GM23248 (cell line): ENCODE results near the gene PSMB5. TPM values are rescaled to one million over a fixed set of nuclear protein-coding genes. Genes with fewer than 3 reads are reported as not detected.

Experiments used
- DNase-seq: peaks from one replicate; pipeline ENCODE4 v3.0.0-alpha.2; 2015
- H2AFZ ChIP-seq: fragments of 200-600 bp; sonication (generic); 2 replicates; pipeline ENCODE4 v1.6.1; 2016; ENCODE audit warnings: antibody characterized with exemption
- H3F3A ChIP-seq: fragments of 200-600 bp; sonication (generic); 2 replicates; pipeline ENCODE4 v1.6.1; 2016; ENCODE audit warnings: mild to moderate bottlenecking, antibody characterized with exemption, mixed run types; ENCODE audit not compliant: insufficient read depth
- H3K27ac ChIP-seq: fragments of 200-600 bp; sonication (generic); 2 replicates; pipeline ENCODE4 v1.5.1; 2016; ENCODE audit warnings: mild to moderate bottlenecking
- H3K27me3 ChIP-seq: fragments of 200-600 bp; sonication (generic); replicated peaks from 2 replicates; pipeline ENCODE4 v1.6.1; 2016; ENCODE audit warnings: mild to moderate bottlenecking; ENCODE audit not compliant: insufficient read depth
- H3K36me3 ChIP-seq: fragments of 200-600 bp; sonication (generic); 2 replicates; pipeline ENCODE4 v1.6.1; 2016; ENCODE audit warnings: low read depth, mild to moderate bottlenecking
- H3K4me1 ChIP-seq: fragments of 200-600 bp; sonication (generic); 2 replicates; pipeline ENCODE4 v1.6.1; 2016; ENCODE audit warnings: mild to moderate bottlenecking; ENCODE audit not compliant: insufficient read depth
- H3K4me2 ChIP-seq: fragments of 200-600 bp; sonication (generic); one replicate; pipeline ENCODE4 v1.6.1; 2016; ENCODE audit warnings: mild to moderate bottlenecking; ENCODE audit not compliant: unreplicated experiment
- H3K4me3 ChIP-seq: fragments of 200-600 bp; sonication (generic); 2 replicates; pipeline ENCODE4 v1.5.1; 2016; ENCODE audit warnings: mild to moderate bottlenecking
- H3K79me2 ChIP-seq: fragments of 200-600 bp; sonication (generic); 2 replicates; pipeline ENCODE4 v1.6.1; 2016; ENCODE audit warnings: mild to moderate bottlenecking; ENCODE audit not compliant: insufficient read depth
- H3K9ac ChIP-seq: fragments of 200-600 bp; sonication (generic); 2 replicates; pipeline ENCODE4 v1.6.1; 2016; ENCODE audit warnings: mild to moderate bottlenecking
- H3K9me2 ChIP-seq: fragments of 200-600 bp; sonication (generic); 2 replicates; pipeline ENCODE4 v1.6.1; 2016; ENCODE audit warnings: mixed run types, mild to moderate bottlenecking, moderate library complexity; ENCODE audit not compliant: insufficient read depth
- H3K9me3 ChIP-seq: fragments of 200-600 bp; sonication (generic); one replicate; pipeline ENCODE4 v1.6.1; 2017; ENCODE audit warnings: low read depth
- H4K20me1 ChIP-seq: fragments of 200-600 bp; sonication (generic); 2 replicates; pipeline ENCODE4 v1.6.0; 2016; ENCODE audit not compliant: insufficient read depth
- EZH2 ChIP-seq: fragments of 200-600 bp; sonication (generic); IDR thresholded peaks from 2 replicates; pipeline ENCODE4 v1.6.1; 2018; ENCODE audit warnings: antibody characterized with exemption, mild to moderate bottlenecking; ENCODE audit not compliant: insufficient read depth, poor library complexity, severe bottlenecking
- EZH2phosphoT487 ChIP-seq: fragments of 200-600 bp; sonication (generic); IDR thresholded peaks from 2 replicates; pipeline ENCODE4 v1.6.1; 2018; ENCODE audit warnings: antibody characterized with exemption, moderate library complexity, mild to moderate bottlenecking, low read depth; ENCODE audit not compliant: insufficient read depth
- WGBS, 2 experiments: methylation state at CpG; one replicate each; pipeline ENCODE4 v1.1.6; 2015 to 2017; ENCODE audit warnings: low lambda C conversion rate in 2 of 2, low coverage in 1 of 2; ENCODE audit errors: missing lambda C conversion rate in 2 of 2; 5-methylcytosine and 5-hydroxymethylcytosine counted together
- in situ Hi-C: fragments of 300-500 bp; cut with MboI; formaldehyde crosslinking; loops from 2 replicates; pipeline ENCODE4 v1.15.0; 2020
- polyA plus RNA-seq: library from polyadenylated mRNA; unstranded; fragments of >200 nt; fragmentation: Nextera tagmentation; extraction: Ambion mirVana; gene quantifications from 2 replicates; pipeline ENCODE4 v1.2.1, GENCODE V29; 2016
- total RNA-seq: library from RNA; depleted of rRNA; stranded (reverse); fragments of >200 nt; shearing (Covaris generic); gene quantifications from 2 replicates; pipeline ENCODE4 v1.2.3, GENCODE V29; 2014

PSMB5 gene
- total and polyA plus RNA-seq, 2 experiments from 2014 or later = 263 to 274 TPM

DNA sequence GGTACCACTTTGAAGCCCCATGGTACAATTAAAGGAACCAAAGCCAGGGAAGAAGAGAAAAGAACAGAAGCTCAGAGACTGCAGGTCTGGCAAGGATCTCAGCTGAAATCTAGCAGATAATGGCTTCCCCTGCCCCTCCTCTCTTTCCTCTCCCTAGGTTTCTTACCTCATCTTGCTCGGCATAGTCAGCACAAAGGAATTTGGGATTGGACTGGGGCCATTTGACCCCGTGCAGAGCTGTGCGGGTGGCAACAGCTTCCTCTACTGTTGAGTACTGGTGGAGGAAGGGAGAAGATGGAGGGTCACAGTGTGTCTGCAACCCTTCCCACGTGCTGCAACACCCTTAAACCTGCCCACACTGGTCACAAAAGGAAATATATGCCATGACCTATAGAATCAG is 27.3 kb upstream of the PSMB5 start:
- no peak overlapping the region; the same call in 1 of the 2 replicates for H3K9ac ChIP-seq
- no peaks in the 10 kb centered on the region for H4K20me1 ChIP-seq
- peaks cover 63% of the 10 kb centered on the region for H3F3A ChIP-seq
- no peaks in the 10 kb centered on the region for H3K9me2 ChIP-seq
- H3K27ac ChIP-seq = peak overlapping the region; percentile 61
- H3K9me3 ChIP-seq = no peaks in the 10 kb centered on the region
- in situ Hi-C loops = no loop called here
- TF ChIP-seq EZH2phosphoT487 (no peak), EZH2 (no peak)
- peak overlapping the region; percentile 15 for H3K4me2 ChIP-seq
- WGBS, 2 experiments = 1 to 5% methylated on average over 4 of the region's 4 CpGs
- peak; percentile 89 for DNase-seq
- peaks cover 63% of the 10 kb centered on the region for H3K36me3 ChIP-seq
- peaks cover 61% of the 10 kb centered on the region for H3K79me2 ChIP-seq
- H2AFZ ChIP-seq = no peak overlapping the region
- no peaks in the 10 kb centered on the region for H3K27me3 ChIP-seq
- peaks cover 16% of the 10 kb centered on the region for H3K4me1 ChIP-seq
- no peak overlapping the region for H3K4me3 ChIP-seq

DNA sequence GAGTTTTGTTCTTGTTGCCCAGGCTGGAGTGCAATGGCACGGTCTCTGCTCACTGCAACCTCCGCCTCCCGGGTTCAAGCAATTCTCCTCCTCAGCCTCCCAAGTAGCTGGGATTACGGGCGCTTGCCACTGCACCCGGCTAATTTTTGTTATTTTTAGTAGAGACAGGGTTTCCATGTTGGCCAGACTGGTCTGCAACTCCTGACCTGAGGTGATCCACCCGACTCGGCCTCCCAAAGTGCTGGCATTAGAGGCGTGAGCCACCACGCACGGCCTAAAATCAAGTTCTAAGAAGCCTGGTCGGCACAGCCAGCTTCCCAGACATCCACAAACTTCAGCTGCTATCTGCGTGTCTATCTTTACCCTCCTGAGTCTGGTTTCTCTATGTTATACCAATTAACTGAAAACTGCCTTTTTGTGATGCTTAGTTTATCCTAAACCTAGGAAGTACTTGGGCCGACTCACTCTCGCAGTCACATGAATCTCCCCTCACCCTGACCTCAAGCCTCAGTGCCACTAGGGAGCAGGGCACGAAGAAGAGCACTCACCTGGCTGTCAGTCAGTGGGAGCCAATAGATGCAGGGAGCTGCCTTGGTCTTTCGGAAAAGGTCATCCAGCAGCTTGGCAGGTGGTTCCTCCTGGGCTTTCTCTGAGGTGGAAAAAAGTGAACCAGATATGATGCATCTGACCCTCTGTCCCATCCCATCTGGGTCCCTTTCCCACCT is 26.0 kb upstream of the PSMB5 start:
- Histone ChIP-seq H3F3A (peaks cover 57% of the 10 kb centered on the region), H2AFZ (no peak overlapping the region), H3K79me2 (peaks cover 47% of the 10 kb centered on the region), H3K36me3 (peaks cover 50% of the 10 kb centered on the region), H3K9me3 (no peaks in the 10 kb centered on the region), H3K27ac (no peak overlapping the region), H3K4me2 (no peak overlapping the region), H3K4me3 (no peak overlapping the region), H3K9ac (no peak overlapping the region), H3K4me1 (peaks cover 24% of the 10 kb centered on the region), H3K27me3 (no peaks in the 10 kb centered on the region), H3K9me2 (no peaks in the 10 kb centered on the region), H4K20me1 (no peaks in the 10 kb centered on the region)
- WGBS, 2 experiments = 92 to 96% methylated on average over 15 to 17 of the region's 17 CpGs
- in situ Hi-C loops = no loop called here
- DNase-seq = no peak
- TF ChIP-seq EZH2phosphoT487 (no peak), EZH2 (no peak)

DNA sequence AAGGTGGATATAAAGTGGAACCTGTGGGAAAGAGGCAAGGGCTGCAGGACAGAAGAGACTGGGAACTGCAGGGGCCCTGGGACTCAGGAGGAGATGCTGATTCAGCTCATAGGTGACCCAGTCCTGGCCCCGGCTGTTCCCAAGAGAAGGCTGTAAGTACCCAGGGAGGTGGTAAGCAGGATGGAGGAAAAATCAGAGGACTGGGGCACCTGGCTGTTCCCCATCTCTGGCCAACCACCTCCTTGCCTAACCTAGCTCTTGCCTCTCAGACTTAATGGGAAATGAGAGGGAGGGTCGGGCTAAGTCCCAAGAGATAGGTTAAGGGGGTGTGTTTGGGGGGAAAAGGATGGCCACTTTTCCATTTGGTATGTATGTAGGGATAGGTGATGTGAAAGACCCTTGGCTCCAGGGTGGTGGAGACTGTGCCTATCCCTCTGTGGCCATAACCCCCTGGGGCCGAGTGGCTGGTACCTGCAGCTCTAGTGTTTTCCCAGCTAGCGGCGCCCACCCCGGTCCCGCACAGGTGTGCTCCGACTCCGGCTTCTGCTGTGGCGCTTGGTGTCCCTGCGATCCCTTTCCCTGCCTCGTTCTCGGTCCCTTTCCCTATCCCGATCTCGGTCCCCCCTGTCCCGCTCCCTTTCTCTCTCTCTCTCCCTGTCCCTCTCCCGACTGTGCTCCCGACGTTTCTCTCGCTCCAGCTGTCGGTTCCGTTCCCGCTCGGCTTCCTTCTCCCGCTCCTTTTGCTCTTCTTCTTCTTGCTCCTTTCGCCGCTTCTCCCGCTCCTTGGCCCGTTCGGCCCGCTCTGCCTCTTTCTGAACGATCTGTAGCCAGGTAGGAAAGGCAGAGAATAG is 24.2 kb upstream of the PSMB5 start:
- H3K4me2 ChIP-seq = no peak overlapping the region
- no peak for DNase-seq
- H3K4me1 ChIP-seq = peaks cover 24% of the 10 kb centered on the region
- H3K4me3 ChIP-seq = no peak overlapping the region
- peaks cover 39% of the 10 kb centered on the region for H3F3A ChIP-seq
- no peak overlapping the region for H2AFZ ChIP-seq
- no peaks in the 10 kb centered on the region for H4K20me1 ChIP-seq
- no peaks in the 10 kb centered on the region for H3K9me3 ChIP-seq
- H3K27me3 ChIP-seq = no peaks in the 10 kb centered on the region
- H3K27ac ChIP-seq = no peak overlapping the region
- in situ Hi-C loops = no loop called here
- TF ChIP-seq EZH2 = no peak
- H3K79me2 ChIP-seq = peaks cover 29% of the 10 kb centered on the region
- H3K9me2 ChIP-seq = no peaks in the 10 kb centered on the region
- H3K36me3 ChIP-seq = peaks cover 32% of the 10 kb centered on the region
- no peak overlapping the region for H3K9ac ChIP-seq
- 84 to 88% methylated on average over 29 to 32 of the region's 32 CpGs for WGBS, 2 experiments

DNA sequence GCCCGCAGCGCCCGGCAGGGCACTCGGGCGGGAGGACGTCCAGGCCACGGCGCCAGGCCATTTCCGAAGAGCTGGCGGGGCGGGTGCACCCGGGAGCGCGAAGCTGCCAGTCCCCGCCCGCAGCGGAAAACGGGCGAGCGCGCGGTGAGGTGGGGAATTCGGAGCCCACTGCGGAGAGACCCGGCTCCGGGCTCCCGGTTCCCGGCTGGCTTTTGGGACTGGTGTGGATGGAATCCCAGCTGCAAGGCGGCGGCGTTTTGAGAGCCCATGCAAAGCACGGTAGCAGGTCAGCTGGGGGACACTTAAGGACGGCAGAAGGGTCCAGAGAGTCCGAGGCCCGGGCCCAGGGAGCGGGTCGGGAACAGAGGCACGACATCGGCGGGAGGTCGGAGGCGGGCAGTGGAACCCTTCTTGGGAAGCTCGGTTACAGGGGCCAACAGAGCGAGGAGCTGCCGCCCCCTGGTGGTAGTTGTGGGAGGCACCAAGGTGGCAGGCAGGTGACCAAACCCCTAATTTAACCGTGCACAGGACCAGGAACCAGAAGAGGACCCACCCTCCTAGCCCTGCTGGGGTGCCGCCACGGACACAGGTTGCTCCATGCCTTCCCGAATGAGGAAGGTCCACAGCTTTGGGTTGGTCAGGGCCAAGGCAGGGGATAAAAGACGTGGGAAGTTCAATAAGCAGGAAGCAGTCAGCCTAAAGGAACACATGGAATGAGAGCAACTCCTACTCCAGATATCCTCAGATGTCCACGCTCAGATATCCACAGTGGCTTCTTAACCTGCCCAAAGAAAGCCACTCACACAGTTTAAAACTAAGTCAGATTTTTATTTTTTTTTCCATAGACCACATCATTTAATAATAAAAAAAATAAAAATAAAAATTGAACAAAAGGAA is 23.3 kb upstream of the PSMB5 start:
- H3K27me3 ChIP-seq = no peaks in the 10 kb centered on the region
- no peaks in the 10 kb centered on the region for H3K9me3 ChIP-seq
- in situ Hi-C loops = no loop called here
- 1 to 2% methylated on average over 42 to 43 of the region's 51 CpGs for WGBS, 2 experiments
- H3K4me2 ChIP-seq = peak overlapping the region; percentile 84
- peaks cover 24% of the 10 kb centered on the region for H3K4me1 ChIP-seq
- H3K9me2 ChIP-seq = no peaks in the 10 kb centered on the region
- peaks cover 30% of the 10 kb centered on the region for H3F3A ChIP-seq
- TF ChIP-seq EZH2phosphoT487 = no peak
- no peak for TF ChIP-seq EZH2
- peak overlapping the region; percentile 39; the same call in 1 of the 2 replicates for H3K27ac ChIP-seq
- H2AFZ ChIP-seq = peak overlapping the region; percentile 51
- H3K9ac ChIP-seq = peak overlapping the region; percentile 68
- H4K20me1 ChIP-seq = no peaks in the 10 kb centered on the region
- H3K4me3 ChIP-seq = peak overlapping the region; percentile 72
- peaks cover 23% of the 10 kb centered on the region for H3K36me3 ChIP-seq
- peaks cover 21% of the 10 kb centered on the region for H3K79me2 ChIP-seq
- peak; percentile 89 for DNase-seq
